Pancreas (tissue), 10 donors: ENCODE results near the gene DOCK10. TPM values are rescaled to one million over a fixed set of nuclear protein-coding genes. Genes with fewer than 3 reads are reported as not detected.

Source experiments
- ATAC-seq, 4 donors: fragments of 200-7000 bp; cut with Tn5 transposase; one replicate each; pipeline versions ENCODE4 v1.8.0 to v1.9.1; 2020; ENCODE audit warnings: mild to moderate bottlenecking in 4 of 4, moderate library complexity in 4 of 4
- DNase-seq, 6 donors: peaks; one replicate each; pipeline ENCODE4 v3.0.0-alpha.2; 2020
- FAIRE-seq: peaks from 2 replicates; lab custom pipeline; 2012; peaks lifted over from hg19 to GRCh38; lab: Jason Lieb, UNC
- H3K27ac ChIP-seq, 4 donors: fragments of 200-600 bp; sonication (generic); 1 replicate in 3 of 4; 2 replicates in 1 of 4; pipeline versions ENCODE4 v1.5.0 to v1.8.0; 2020
- H3K27me3 ChIP-seq, 4 donors: fragments of 200-600 bp; one replicate each; pipeline ENCODE4 v1.8.0; 2021
- H3K36me3 ChIP-seq, 3 donors: fragments of 200-600 bp; sonication (generic) in 1 of 3; one replicate each; pipeline versions ENCODE4 v1.5.0 to v1.8.0; 2020 to 2021
- H3K4me1 ChIP-seq, 3 donors: fragments of 200-600 bp; one replicate each; pipeline ENCODE4 v1.8.0; 2021
- H3K4me3 ChIP-seq, 4 donors: fragments of 200-600 bp; sonication (generic) in 2 of 4; one replicate each; pipeline versions ENCODE4 v1.5.0 to v1.8.0; 2020 to 2021
- H3K9me3 ChIP-seq, 4 donors: fragments of 200-600 bp; one replicate each; pipeline ENCODE4 v1.8.0; 2021
- CTCF ChIP-seq, 4 donors: fragments of 200-600 bp; sonication (generic) in 3 of 4; IDR thresholded peaks; one replicate each; pipeline versions ENCODE4 v1.5.0 to v1.8.0; 2021; ENCODE audit warnings: antibody characterized with exemption in 4 of 4
- WGBS, 2 donors: extraction: QIAGEN DNeasy Blood & Tissue Kit; methylation state at CpG; one replicate each; pipeline ENCODE4 v1.1.7; 2013; 5-methylcytosine and 5-hydroxymethylcytosine counted together
- intact Hi-C, 3 donors: fragments of 100-400 bp; cut with DNase I; formaldehyde crosslinking; loops; one replicate each; pipeline versions ENCODE4 v1.11.1 to v1.14.2; 2022
- polyA plus RNA-seq, 2 donors: library from polyadenylated mRNA; stranded (reverse); fragments of 200-250 nt; gene quantifications; one replicate each; pipeline ENCODE4 v1.2.3, GENCODE V29; 2013
- total RNA-seq, 6 donors: library from RNA; stranded (reverse); fragmentation: NEBNext Ultra II Directional in 4 of 6; extraction: Animal tissue kit (Norgen Biotek cat#: 25700) in 4 of 6; gene quantifications; one replicate each; pipeline versions ENCODE4 v1.2.1 to v1.2.4, GENCODE V29; 2021 to 2023
- donor health status: healthy with polysubstance abuse.
- donor health status: DM: no; HTN: no; CAD: no; lungs with moderate emphysema.
- donor health status: DM: no; HTN: no; CAD: no.
- donor health status: control.
- donor health status: control.
- donor health status: Bipolar disorder and iron deficiency.
- donor health status: DM: yes; HTN: yes; CAD: no.
- donor health status: DM: no; HTN: no; CAD: no.
- donor health status: DM: no; HTN: no; CAD: no.
- donor health status: DM: yes; HTN: yes; CAD: no.

DOCK10 gene
- total and polyA plus RNA-seq, 8 donors = 0.95 to 16.3 (median 2.7) TPM

DNA sequence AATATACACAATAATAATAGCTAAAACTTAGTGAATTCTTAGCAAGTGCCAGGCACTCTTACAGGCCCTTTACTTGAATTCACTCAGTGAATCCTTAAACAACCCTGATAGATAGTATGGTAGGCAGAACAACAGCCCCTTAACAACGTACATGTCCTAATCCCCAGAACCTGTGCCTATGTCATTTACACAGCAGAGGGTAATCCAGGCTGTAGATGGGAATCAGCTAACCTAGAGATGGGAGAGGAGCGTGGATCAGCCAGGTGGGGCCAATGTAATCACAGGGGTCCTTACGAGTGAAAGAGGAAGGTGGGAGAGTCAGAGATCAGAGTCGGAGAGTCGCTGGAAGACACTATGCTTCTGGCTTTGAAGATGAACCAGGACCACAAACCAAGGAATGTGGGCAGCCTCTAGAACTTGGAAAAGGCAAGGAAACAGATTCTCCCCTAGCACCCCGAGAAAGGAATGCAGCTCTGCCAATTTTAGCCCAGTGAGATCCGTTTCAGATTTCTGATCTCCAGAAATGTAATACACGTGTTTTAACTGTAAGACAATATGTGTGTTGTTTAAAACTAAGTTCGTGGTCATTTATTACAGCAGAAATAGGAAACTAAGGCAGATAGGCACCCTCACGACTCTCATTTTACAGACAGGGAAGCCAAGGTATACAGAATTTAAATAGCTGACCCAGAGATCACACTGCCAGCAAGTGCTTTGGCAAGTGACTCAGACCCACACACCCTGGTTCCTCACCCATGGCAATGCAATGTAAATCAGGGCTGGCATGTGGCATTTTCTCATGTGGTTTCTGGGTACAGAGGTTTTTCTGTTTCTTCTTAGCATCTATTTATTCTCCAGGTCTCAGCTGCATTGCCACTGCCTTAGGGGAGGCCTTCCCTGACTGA is 68.9 kb downstream of the DOCK10 start:
- WGBS, 2 donors = 48 to 56% methylated on average over 10 of the region's 10 CpGs
- H3K4me3 ChIP-seq = no peak overlapping the region
- H3K27me3 ChIP-seq = no peaks in the 10 kb centered on the region
- no peaks in the 10 kb centered on the region for H3K4me1 ChIP-seq
- ATAC-seq = peak in 2 of 4 donors; percentile 14 to 44
- no peak overlapping the region for H3K27ac ChIP-seq
- intact Hi-C loops = no loop called here
- FAIRE-seq = no peak
- H3K36me3 ChIP-seq = no peaks in the 10 kb centered on the region
- no peak for TF ChIP-seq CTCF (IDR thresholded peaks at IDR 0.05)
- no peaks in the 10 kb centered on the region for H3K9me3 ChIP-seq
- no peak for DNase-seq

- WGBS, 2 donors = 51% methylated on average over 4 of the region's 4 CpGs
- intact Hi-C loops = no loop called here
- no peak for FAIRE-seq
- Histone ChIP-seq H3K27me3 (no peaks in the 10 kb centered on the region), H3K9me3 (no peaks in the 10 kb centered on the region), H3K4me3 (no peak overlapping the region), H3K4me1 (no peaks in the 10 kb centered on the region), H3K27ac (no peak overlapping the region), H3K36me3 (no peaks in the 10 kb centered on the region)
- DNase-seq = no peak
- peak in 1 of 4 donors; percentile 55 for ATAC-seq
- no peak for TF ChIP-seq CTCF (IDR thresholded peaks at IDR 0.05)
Observed at GRCh38 chr2:224971214-224971613, 71.1 kb downstream of the DOCK10 start.

GRCh38 chr2:224970311-224970710 is 72.0 kb downstream of the DOCK10 start:
- no peak for TF ChIP-seq CTCF (IDR thresholded peaks at IDR 0.05)
- intact Hi-C loops = no loop called here
- H3K36me3 ChIP-seq = no peaks in the 10 kb centered on the region
- H3K4me3 ChIP-seq = no peak overlapping the region
- no peak for FAIRE-seq
- 50 to 52% methylated on average over 5 of the region's 5 CpGs for WGBS, 2 donors
- no peaks in the 10 kb centered on the region for H3K4me1 ChIP-seq
- no peaks in the 10 kb centered on the region for H3K9me3 ChIP-seq
- no peak for DNase-seq
- no peak overlapping the region for H3K27ac ChIP-seq
- no peak for ATAC-seq
- H3K27me3 ChIP-seq = no peaks in the 10 kb centered on the region

DNA sequence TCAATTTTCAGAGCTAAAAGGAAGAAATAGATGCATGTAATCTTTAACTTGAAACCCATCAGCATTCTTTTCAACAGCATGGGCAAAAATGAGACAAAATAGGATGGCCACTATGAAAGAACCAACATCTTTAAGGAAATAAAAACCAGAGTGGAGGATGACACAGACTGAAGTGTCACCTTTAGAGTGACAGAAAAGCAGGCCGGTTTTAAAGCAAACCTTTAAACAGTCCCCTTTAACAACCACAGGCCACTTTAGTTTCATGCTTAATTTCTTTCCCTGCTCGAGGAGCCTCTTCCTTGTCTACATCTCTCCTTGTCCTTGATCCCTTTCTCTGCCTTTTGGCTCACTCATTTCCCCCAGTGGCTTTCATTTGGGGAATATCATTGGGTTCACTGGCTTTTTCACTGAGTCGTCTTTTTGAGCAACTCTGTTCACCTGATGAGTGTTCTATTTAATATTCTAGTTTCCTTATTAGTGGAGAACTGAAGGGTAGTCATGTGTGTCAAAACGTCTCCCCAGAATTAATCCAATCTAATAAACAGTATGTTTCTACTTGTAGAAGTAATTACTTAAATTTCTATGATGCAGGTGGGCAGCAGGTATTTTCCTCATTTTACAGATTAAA is 72.5 kb downstream of the DOCK10 start:
- no peak for FAIRE-seq
- no peak overlapping the region for H3K27ac ChIP-seq

More for the DNA sequence above, 72.5 kb downstream of the DOCK10 start:
- Histone ChIP-seq H3K4me3 (no peak overlapping the region), H3K4me1 (no peaks in the 10 kb centered on the region), H3K36me3 (no peaks in the 10 kb centered on the region), H3K9me3 (no peaks in the 10 kb centered on the region), H3K27me3 (no peaks in the 10 kb centered on the region)
- intact Hi-C loops = no loop called here
- 49 to 50% methylated on average over 4 of the region's 4 CpGs for WGBS, 2 donors
- TF ChIP-seq CTCF (IDR thresholded peaks at IDR 0.05) = no peak
- DNase-seq = no peak
- ATAC-seq = no peak
